Muscle layer of colon (tissue), 2 donors: ENCODE results near the gene CD109.

Experiments
- H3K27ac ChIP-seq: one replicate; pipeline ENCODE4 v1.7.0; 2013; ENCODE audit warnings: low read depth, mild to moderate bottlenecking, low read length, moderate library complexity
- H3K27me3 ChIP-seq, 2 donors: one replicate each; pipeline ENCODE4 v1.7.0; 2013; ENCODE audit warnings: low read length in 2 of 2, mild to moderate bottlenecking in 2 of 2; ENCODE audit not compliant: insufficient read depth in 2 of 2, control insufficient read depth in 1 of 2
- H3K36me3 ChIP-seq: one replicate; pipeline ENCODE4 v1.7.0; 2013; ENCODE audit warnings: mild to moderate bottlenecking, low read length; ENCODE audit not compliant: insufficient read depth
- H3K4me1 ChIP-seq: one replicate; pipeline ENCODE4 v1.7.0; 2013; ENCODE audit warnings: mild to moderate bottlenecking, low read length; ENCODE audit not compliant: insufficient read depth
- H3K4me3 ChIP-seq, 2 donors: one replicate each; pipeline ENCODE4 v1.7.0; 2013; ENCODE audit warnings: low read length in 2 of 2, low read depth in 1 of 2, mild to moderate bottlenecking in 1 of 2, moderate library complexity in 1 of 2
- H3K9ac ChIP-seq: one replicate; pipeline ENCODE4 v1.7.0; 2013; ENCODE audit warnings: low read length
- H3K9me3 ChIP-seq: one replicate; pipeline ENCODE4 v1.7.0; 2013; ENCODE audit warnings: mild to moderate bottlenecking, low read length
- donor health status: abdominal sarcoma.
- donor health status: Adenocarcinoma of cecum.

CD109 gene

GRCh38 chr6:73732845-73733675 lies 37.1 kb downstream of the CD109 start:
- H3K36me3 ChIP-seq: no peaks in the 10 kb centered on the region
- peaks cover 15% of the 10 kb centered on the region for H3K4me1 ChIP-seq
- no peak overlapping the region for H3K9ac ChIP-seq
- H3K27ac ChIP-seq: no peak overlapping the region
- no peaks in the 10 kb centered on the region for H3K27me3 ChIP-seq
- H3K4me3 ChIP-seq: no peak overlapping the region
- H3K9me3 ChIP-seq: no peaks in the 10 kb centered on the region

- H3K9me3 ChIP-seq: no peaks in the 10 kb centered on the region
- no peak overlapping the region for H3K4me3 ChIP-seq
- no peaks in the 10 kb centered on the region for H3K27me3 ChIP-seq
- H3K9ac ChIP-seq: no peak overlapping the region
- peaks cover 15% of the 10 kb centered on the region for H3K4me1 ChIP-seq
- H3K27ac ChIP-seq: no peak overlapping the region
- no peaks in the 10 kb centered on the region for H3K36me3 ChIP-seq
Measured at GRCh38 chr6:73733791-73734190, 37.8 kb downstream of the CD109 start.

- Histone ChIP-seq H3K9me3 (no peaks in the 10 kb centered on the region), H3K4me1 (peaks cover 15% of the 10 kb centered on the region), H3K4me3 (no peak overlapping the region), H3K36me3 (no peaks in the 10 kb centered on the region), H3K9ac (no peak overlapping the region), H3K27ac (no peak overlapping the region), H3K27me3 (no peaks in the 10 kb centered on the region)
Measured at GRCh38 chr6:73734832-73735453, 38.9 kb downstream of the CD109 start.

GRCh38 chr6:73738367-73739028 lies 42.5 kb downstream of the CD109 start:
- Histone ChIP-seq H3K9me3 (no peaks in the 10 kb centered on the region), H3K4me1 (peaks cover 6% of the 10 kb centered on the region), H3K9ac (no peak overlapping the region), H3K27me3 (no peaks in the 10 kb centered on the region), H3K27ac (no peak overlapping the region), H3K4me3 (no peak overlapping the region), H3K36me3 (no peaks in the 10 kb centered on the region)

- no peaks in the 10 kb centered on the region for H3K9me3 ChIP-seq
- no peaks in the 10 kb centered on the region for H3K36me3 ChIP-seq
- H3K9ac ChIP-seq: no peak overlapping the region
- H3K27me3 ChIP-seq: no peaks in the 10 kb centered on the region
- no peak overlapping the region for H3K4me3 ChIP-seq
- H3K27ac ChIP-seq: no peak overlapping the region
- peaks cover 9% of the 10 kb centered on the region for H3K4me1 ChIP-seq
Measured at GRCh38 chr6:73739096-73739495, 43.1 kb downstream of the CD109 start.

GRCh38 chr6:73742433-73742832 lies 46.4 kb downstream of the CD109 start:
- Histone ChIP-seq H3K9me3 (no peaks in the 10 kb centered on the region), H3K27me3 (no peaks in the 10 kb centered on the region), H3K9ac (no peak overlapping the region), H3K36me3 (no peaks in the 10 kb centered on the region), H3K4me3 (no peak overlapping the region), H3K27ac (no peak overlapping the region), H3K4me1 (peaks cover 16% of the 10 kb centered on the region)

GRCh38 chr6:73743081-73743480 lies 47.1 kb downstream of the CD109 start:
- no peak overlapping the region for H3K4me3 ChIP-seq
- no peaks in the 10 kb centered on the region for H3K36me3 ChIP-seq
- H3K27ac ChIP-seq: peak overlapping the region; percentile 16
- peaks cover 16% of the 10 kb centered on the region for H3K4me1 ChIP-seq
- no peaks in the 10 kb centered on the region for H3K27me3 ChIP-seq
- H3K9ac ChIP-seq: no peak overlapping the region
- no peaks in the 10 kb centered on the region for H3K9me3 ChIP-seq

- H3K9ac ChIP-seq: no peak overlapping the region
- peaks cover 16% of the 10 kb centered on the region for H3K4me1 ChIP-seq
- no peaks in the 10 kb centered on the region for H3K36me3 ChIP-seq
- H3K27me3 ChIP-seq: no peaks in the 10 kb centered on the region
- H3K27ac ChIP-seq: peak overlapping the region; percentile 16
- H3K9me3 ChIP-seq: no peaks in the 10 kb centered on the region
- no peak overlapping the region for H3K4me3 ChIP-seq
Measured at GRCh38 chr6:73743556-73743955, 47.6 kb downstream of the CD109 start.

- Histone ChIP-seq H3K9me3 (no peaks in the 10 kb centered on the region), H3K27ac (no peak overlapping the region), H3K4me1 (peaks cover 34% of the 10 kb centered on the region), H3K27me3 (no peaks in the 10 kb centered on the region), H3K4me3 (no peak overlapping the region), H3K9ac (no peak overlapping the region), H3K36me3 (no peaks in the 10 kb centered on the region)
Measured at GRCh38 chr6:73746787-73747186, 50.8 kb downstream of the CD109 start.

- Histone ChIP-seq H3K9ac (no peak overlapping the region), H3K27me3 (no peaks in the 10 kb centered on the region), H3K4me1 (peaks cover 39% of the 10 kb centered on the region), H3K9me3 (no peaks in the 10 kb centered on the region), H3K4me3 (no peak overlapping the region), H3K36me3 (no peaks in the 10 kb centered on the region), H3K27ac (no peak overlapping the region)
Measured at GRCh38 chr6:73747289-73747688, 51.3 kb downstream of the CD109 start.

- Histone ChIP-seq H3K4me1 (peaks cover 30% of the 10 kb centered on the region), H3K4me3 (no peak overlapping the region), H3K27ac (no peak overlapping the region), H3K36me3 (no peaks in the 10 kb centered on the region), H3K9me3 (no peaks in the 10 kb centered on the region), H3K9ac (no peak overlapping the region), H3K27me3 (no peaks in the 10 kb centered on the region)
Measured at GRCh38 chr6:73752943-73753342, 56.9 kb downstream of the CD109 start.
